Thoracic aorta (tissue), 2 donors: ENCODE data around the gene XIAP. TPM values are rescaled to one million over a fixed set of nuclear protein-coding genes. Genes with fewer than 3 reads are reported as not detected.
A peak's percentile ranks its signal among the peaks of the same experiment; 100 is the strongest.
"Not testable (repeated sequence)": the region's sequence is repeated elsewhere in the genome, so short reads cannot be mapped to it uniquely, and the experiment has no call there.

Source experiments
- ATAC-seq: fragments of 150-250 bp; one replicate; pipeline ENCODE4 v1.8.0; 2017; ENCODE audit warnings: low read depth; ENCODE audit not compliant: insufficient number of reproducible peaks, low FRiP score
- DNase-seq: peaks from one replicate; pipeline ENCODE4 v3.0.0-alpha.2; 2020; ENCODE audit warnings: low spot score
- H3K27ac ChIP-seq, 2 donors: fragments of 200-600 bp; sonication (generic); 1 replicate in 1 of 2; 2 replicates in 1 of 2; pipeline ENCODE4 v1.5.1; 2016; ENCODE audit warnings: mild to moderate bottlenecking in 2 of 2, moderate library complexity in 2 of 2
- H3K27me3 ChIP-seq: fragments of 200-600 bp; sonication (generic); replicated peaks from 2 replicates; pipeline ENCODE4 v1.6.0; 2016; ENCODE audit warnings: mild to moderate bottlenecking; ENCODE audit not compliant: insufficient read depth
- H3K36me3 ChIP-seq: fragments of 200-600 bp; sonication (generic); one replicate; pipeline ENCODE4 v1.5.1; 2016
- H3K4me1 ChIP-seq, 2 donors: fragments of 200-600 bp; sonication (generic); 1 replicate in 1 of 2; 2 replicates in 1 of 2; pipeline versions ENCODE4 v1.5.1 to v1.6.0; 2016; ENCODE audit warnings: low read depth in 2 of 2, mild to moderate bottlenecking in 1 of 2; ENCODE audit not compliant: control insufficient read depth in 1 of 2
- H3K4me3 ChIP-seq: fragments of 200-600 bp; sonication (generic); 2 replicates; pipeline ENCODE4 v1.5.1; 2016; ENCODE audit warnings: mild to moderate bottlenecking
- H3K9me3 ChIP-seq: fragments of 200-600 bp; sonication (generic); 2 replicates; pipeline ENCODE4 v1.5.1; 2016
- CTCF ChIP-seq: fragments of 200-600 bp; sonication (generic); IDR thresholded peaks from one replicate; pipeline ENCODE4 v1.5.1; 2019; ENCODE audit warnings: antibody characterized with exemption
- total RNA-seq, 2 donors: library from RNA; depleted of rRNA; stranded (reverse); fragments of >200 nt; gene quantifications; one replicate each; pipeline versions ENCODE4 v1.1.0 to v1.2.3, GENCODE V29; 2016

Gene XIAP
- total RNA-seq, 2 donors from 2014 or later, result 18.3 to 78.5 TPM

GRCh38 chrX:123884809-123885408 is 25.1 kb downstream of the XIAP start:
- Histone ChIP-seq H3K9me3 (no peaks in the 10 kb centered on the region), H3K36me3 (peaks cover 6% of the 10 kb centered on the region), H3K4me1 (no peaks in the 10 kb centered on the region), H3K27ac (no peak overlapping the region), H3K4me3 (no peak overlapping the region), H3K27me3 (no peaks in the 10 kb centered on the region)
- ATAC-seq, result no peak
- no peak for DNase-seq
- peak; percentile 31 for TF ChIP-seq CTCF

- no peak for TF ChIP-seq CTCF
- Histone ChIP-seq H3K27ac (no peak overlapping the region), H3K4me3 (no peak overlapping the region), H3K36me3 (no peaks in the 10 kb centered on the region), H3K4me1 (no peaks in the 10 kb centered on the region), H3K9me3 (no peaks in the 10 kb centered on the region), H3K27me3 (no peaks in the 10 kb centered on the region)
- no peak for ATAC-seq
- no peak for DNase-seq
Observed at GRCh38 chrX:123899701-123900100, 39.8 kb downstream of the XIAP start.

GRCh38 chrX:123903261-123903660 is 43.4 kb downstream of the XIAP start:
- ATAC-seq, H3K9me3 ChIP-seq, DNase-seq, H3K36me3 ChIP-seq, H3K27ac ChIP-seq, H3K4me1 ChIP-seq, H3K4me3 ChIP-seq, H3K27me3 ChIP-seq: not testable (repeated sequence)

- Histone ChIP-seq H3K9me3 (no peaks in the 10 kb centered on the region), H3K4me1 (no peaks in the 10 kb centered on the region), H3K36me3 (no peaks in the 10 kb centered on the region), H3K27ac (no peak overlapping the region), H3K4me3 (no peak overlapping the region), H3K27me3 (no peaks in the 10 kb centered on the region)
- ATAC-seq (no peak), DNase-seq (no peak)
- TF ChIP-seq CTCF, result no peak
Observed at GRCh38 chrX:123905332-123905731, 45.5 kb downstream of the XIAP start.

GRCh38 chrX:123906557-123907316 is 46.9 kb downstream of the XIAP start:
- Histone ChIP-seq H3K27me3 (no peaks in the 10 kb centered on the region), H3K36me3 (no peaks in the 10 kb centered on the region), H3K9me3 (no peaks in the 10 kb centered on the region), H3K4me3 (no peak overlapping the region), H3K4me1 (no peaks in the 10 kb centered on the region), H3K27ac (no peak overlapping the region)
- TF ChIP-seq CTCF, result no peak
- ATAC-seq, result no peak
- DNase-seq, result no peak
